HG03457 (cell line): Measurements from ENCODE around the gene LBR.
"Not testable (repeated sequence)": the region's sequence is repeated elsewhere in the genome, so short reads cannot be mapped to it uniquely, and the experiment has no call there.

Experiments used
- ATAC-seq: cut with Tn5 transposase; IDR thresholded peaks from one replicate; pipeline ENCODE4 v1.9.1; 2021; ENCODE audit warnings: moderate number of reproducible peaks; ENCODE audit not compliant: unreplicated experiment

The LBR gene

GRCh38 chr1:225423518-225423855 is 4.4 kb downstream of the LBR start:
- ATAC-seq, result no peak

- no peak for ATAC-seq
Observed at GRCh38 chr1:225422795-225423517, 4.9 kb downstream of the LBR start.

GRCh38 chr1:225422031-225422605 is 5.7 kb downstream of the LBR start:
- ATAC-seq, result no peak

GRCh38 chr1:225418598-225418997 is 9.2 kb downstream of the LBR start:
- no peak for ATAC-seq

- ATAC-seq, result no peak
Observed at GRCh38 chr1:225418059-225418458, 9.8 kb downstream of the LBR start.

- no peak for ATAC-seq
Observed at GRCh38 chr1:225415967-225416745, 11.7 kb downstream of the LBR start.

GRCh38 chr1:225415307-225415706 is 12.5 kb downstream of the LBR start:
- ATAC-seq, result no peak

GRCh38 chr1:225413708-225414375 is 14.0 kb downstream of the LBR start:
- no peak for ATAC-seq

- no peak for ATAC-seq
Observed at GRCh38 chr1:225412803-225413351, 15.0 kb downstream of the LBR start.

GRCh38 chr1:225412321-225412720 is 15.5 kb downstream of the LBR start:
- ATAC-seq, result no peak

- ATAC-seq, result no peak
Observed at GRCh38 chr1:225410036-225410435, 17.8 kb downstream of the LBR start.

GRCh38 chr1:225409051-225409450 is 18.8 kb downstream of the LBR start:
- ATAC-seq, result no peak

GRCh38 chr1:225408249-225408648 is 19.6 kb downstream of the LBR start:
- ATAC-seq, result no peak

- ATAC-seq, result no peak
Observed at GRCh38 chr1:225407755-225408154, 20.1 kb downstream of the LBR start.

GRCh38 chr1:225406976-225407725 is 20.7 kb downstream of the LBR start:
- no peak for ATAC-seq

- no peak for ATAC-seq
Observed at GRCh38 chr1:225400968-225401367, 26.9 kb downstream of the LBR start.

- ATAC-seq, result no peak
Observed at GRCh38 chr1:225396357-225396756, 31.5 kb downstream of the LBR start.

GRCh38 chr1:225389843-225390242 is 38.0 kb downstream of the LBR start:
- no peak for ATAC-seq

GRCh38 chr1:225388372-225388771 is 39.5 kb downstream of the LBR start:
- ATAC-seq, result no peak

- ATAC-seq, result not testable (repeated sequence)
Observed at GRCh38 chr1:225386860-225387259, 41.0 kb downstream of the LBR start.

- no peak for ATAC-seq
Observed at GRCh38 chr1:225380691-225381090, 47.1 kb downstream of the LBR start.
